GM12878 (cell line): Measurements from ENCODE around the gene KCNK4. TPM values are rescaled to one million over a fixed set of nuclear protein-coding genes. Genes with fewer than 3 reads are reported as not detected.

ENCODE experiments used
- BRCA1 ChIP-seq: IDR thresholded peaks from 2 replicates; pipeline ENCODE4 v1.6.1; 2011; ENCODE audit warnings: low read depth, low read length, improper control_type of control experiment
- CEBPB ChIP-seq, 2 experiments: fragments of 150-350 bp in 1 of 2; IDR thresholded peaks; 2 replicates each; pipeline ENCODE4 v1.6.1; 2012 to 2014; ENCODE audit warnings: low read depth in 2 of 2, low read length in 2 of 2, borderline replicate concordance in 1 of 2, inconsistent platforms in 1 of 2
- EGR1 ChIP-seq, 2 experiments: IDR thresholded peaks; 1 replicate in 1 of 2; 2 replicates in 1 of 2; pipeline ENCODE4 v1.6.1; 2011 to 2012; ENCODE audit warnings: low read depth in 2 of 2, low read length in 2 of 2, borderline replicate concordance in 1 of 2, mild to moderate bottlenecking in 1 of 2, moderate library complexity in 1 of 2
- EZH2 ChIP-seq: IDR thresholded peaks from 2 replicates; pipeline ENCODE4 v1.6.1; 2012; ENCODE audit warnings: low read depth, mild to moderate bottlenecking, control low read depth, inconsistent platforms, low read length, borderline replicate concordance; ENCODE audit not compliant: control insufficient read depth
- GATAD2B ChIP-seq: fragments of 450-650 bp; conservative IDR thresholded peaks from 2 replicates; pipeline ENCODE4 v1.6.1; 2017; ENCODE audit warnings: low read depth, mild to moderate bottlenecking, moderate library complexity
- HDAC2 ChIP-seq: fragments of 200-600 bp; sonication (generic); IDR thresholded peaks from 2 replicates; pipeline ENCODE4 v1.6.1; 2017
- IKZF2 ChIP-seq, 2 experiments: fragments of 450-650 bp; IDR thresholded peaks; 2 replicates each; pipeline ENCODE4 v1.6.1; 2017; ENCODE audit warnings: mild to moderate bottlenecking in 2 of 2, moderate library complexity in 2 of 2
- JUND ChIP-seq: IDR thresholded peaks from 2 replicates; pipeline ENCODE4 v1.6.1; 2012; ENCODE audit warnings: low read depth, mild to moderate bottlenecking, low read length, improper control_type of control experiment, moderate library complexity
- KAT2A ChIP-seq: conservative IDR thresholded peaks from 2 replicates; pipeline ENCODE4 v1.6.1; 2011; ENCODE audit warnings: low read depth, low read length; ENCODE audit not compliant: control insufficient read depth
- MTA3 ChIP-seq: IDR thresholded peaks from 2 replicates; pipeline ENCODE4 v1.6.1; 2012; ENCODE audit warnings: low read length, inconsistent platforms, borderline replicate concordance
- NBN ChIP-seq: fragments of 450-650 bp; IDR thresholded peaks from 2 replicates; pipeline ENCODE4 v1.6.1; 2016
- NR2C1 ChIP-seq: fragments of 450-650 bp; IDR thresholded peaks from 2 replicates; pipeline ENCODE4 v1.6.1; 2017; ENCODE audit warnings: antibody characterized with exemption, mild to moderate bottlenecking, moderate library complexity
- NR2C2 ChIP-seq: IDR thresholded peaks from 2 replicates; pipeline ENCODE4 v1.6.1; 2011; ENCODE audit warnings: borderline replicate concordance, low read depth; ENCODE audit not compliant: control insufficient read depth, insufficient read length
- NR2F1 ChIP-seq: fragments of 450-650 bp; conservative IDR thresholded peaks from 2 replicates; pipeline ENCODE4 v1.6.1; 2017; ENCODE audit warnings: mild to moderate bottlenecking
- PAX5 ChIP-seq: IDR thresholded peaks from 2 replicates; pipeline ENCODE4 v1.6.1; 2011; ENCODE audit warnings: low read depth, low read length, borderline replicate concordance
- RB1 ChIP-seq: fragments of 450-650 bp; formaldehyde crosslinking; IDR thresholded peaks from 2 replicates; pipeline ENCODE4 v1.6.1; 2017; ENCODE audit warnings: mild to moderate bottlenecking, borderline replicate concordance
- RELA ChIP-seq: fragments of 450-650 bp; IDR thresholded peaks from 2 replicates; pipeline ENCODE4 v1.8.0; 2014; ENCODE audit warnings: borderline replicate concordance; ENCODE audit not compliant: partially characterized antibody
- SMAD5 ChIP-seq: IDR thresholded peaks from 2 replicates; pipeline ENCODE4 v1.6.1; 2016; ENCODE audit warnings: antibody characterized with exemption, low read depth
- TCF3 ChIP-seq: IDR thresholded peaks from 2 replicates; pipeline ENCODE4 v1.6.1; 2012; ENCODE audit warnings: low read depth, mild to moderate bottlenecking, low read length, borderline replicate concordance; ENCODE audit not compliant: insufficient read depth
- YBX1 ChIP-seq: fragments of 450-650 bp; IDR thresholded peaks from 2 replicates; pipeline ENCODE4 v1.6.1; 2016; ENCODE audit warnings: antibody characterized with exemption
- ZNF217 ChIP-seq: fragments of 450-650 bp; IDR thresholded peaks from 2 replicates; pipeline ENCODE4 v1.6.1; 2017; ENCODE audit warnings: antibody characterized with exemption, mild to moderate bottlenecking
- ZNF622 ChIP-seq: fragments of 450-650 bp; IDR thresholded peaks from 2 replicates; pipeline ENCODE4 v1.6.1; 2017; ENCODE audit warnings: mild to moderate bottlenecking, inconsistent platforms
- ZZZ3 ChIP-seq: IDR thresholded peaks from 2 replicates; pipeline ENCODE4 v1.6.1; 2011; ENCODE audit warnings: low read depth; ENCODE audit not compliant: control insufficient read depth, insufficient read length
- polyA plus RNA-seq, 11 experiments: library from polyadenylated mRNA; depleted of rRNA in 4 of 11; unstranded in 6 of 11; stranded (reverse) in 5 of 11; fragments of >200 nt; fragmentation: Nextera tagmentation in 4 of 11; fragmentation: Illumina TruSeq in 1 of 11; extraction: Ambion mirVana in 4 of 11; extraction: Trizol in 1 of 11; gene quantifications; 1 replicate in 1 of 11; 2 replicates in 10 of 11; pipeline versions ENCODE4 v1.2.1 to v1.2.3, GENCODE V29; 2011 to 2016; ENCODE audit warnings: inconsistent platforms in 2 of 11, missing spikeins in 2 of 11, low read depth in 1 of 11
- total RNA-seq, 4 experiments: library from RNA; depleted of rRNA in 3 of 4; stranded (reverse); fragments of >200 nt in 3 of 4; fragmentation: Illumina TruSeq in 1 of 4; extraction: Trizol in 1 of 4; gene quantifications; 2 replicates each; pipeline versions ENCODE4 v1.2.1 to v1.2.3, GENCODE V29; 2013 to 2021
- TF ChIP-seq, protein P1 (sequence below): IDR thresholded peaks from 2 replicates; pipeline ENCODE4 v1.6.1; 2012; ENCODE audit warnings: low read depth, low read length, improper control_type of control experiment
- TF ChIP-seq, protein P2 (sequence below): fragments of 450-650 bp; IDR thresholded peaks from 2 replicates; pipeline ENCODE4 v1.6.1; 2014; ENCODE audit warnings: mild to moderate bottlenecking
- TF ChIP-seq, protein P3 (sequence below): fragments of 450-650 bp; IDR thresholded peaks from 2 replicates; pipeline ENCODE4 v1.6.1; 2018; ENCODE audit warnings: borderline replicate concordance, mild to moderate bottlenecking; ENCODE audit not compliant: partially characterized antibody
- TF ChIP-seq, protein P4 (sequence below): fragments of 450-650 bp; IDR thresholded peaks from 2 replicates; pipeline ENCODE4 v1.6.1; 2017; ENCODE audit warnings: mild to moderate bottlenecking

The KCNK4 gene
- total and polyA plus RNA-seq, 10 of the 15 experiments (the other 5 are each of a cell fraction or from before 2014, with no cell fraction given): 0.04 TPM; not detected in 9

DNA sequence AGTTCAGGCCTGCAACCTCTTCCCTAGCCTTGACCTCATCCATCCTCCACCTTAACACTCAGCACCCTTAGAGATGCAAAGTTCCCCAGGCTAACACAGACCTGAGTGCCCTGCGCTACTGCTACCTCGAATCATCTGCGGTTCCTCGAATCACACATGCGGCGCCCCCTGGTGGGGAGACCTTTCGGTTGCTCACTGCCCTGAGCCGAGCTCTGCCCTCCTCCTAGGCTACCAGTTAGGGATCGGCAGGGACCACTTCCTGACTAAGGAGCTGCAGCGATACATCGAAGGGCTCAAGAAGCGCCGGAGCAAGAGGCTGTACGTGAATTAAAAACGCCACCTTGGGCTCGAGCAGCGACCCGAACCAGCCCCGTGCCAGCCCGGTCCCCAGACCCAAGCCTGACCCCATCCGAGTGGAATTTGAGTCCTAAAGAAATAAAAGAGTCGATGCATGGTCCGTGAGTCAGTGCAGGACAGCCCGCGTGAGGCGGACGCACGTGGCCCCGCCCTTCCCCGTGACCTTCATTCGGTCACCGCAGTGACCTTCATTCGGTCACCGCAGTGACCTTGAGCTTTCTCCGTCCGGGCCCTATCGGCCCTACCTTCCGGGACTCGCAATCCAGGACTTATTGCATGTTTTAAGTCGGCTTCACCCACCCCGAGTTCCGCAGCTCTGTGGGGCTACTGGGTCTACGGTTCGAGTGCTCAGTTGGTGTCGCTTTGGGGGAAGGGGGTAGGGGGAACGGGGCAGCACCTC is 13.4 kb downstream of the KCNK4 start (continued):
- no peak for TF ChIP-seq EGR1 (IDR thresholded peaks at IDR 0.05; ENCODE audit: borderline replicate concordance in 1 of 2, low read depth in 2 of 2, low read length in 2 of 2)
- no peak for TF ChIP-seq CEBPB (IDR thresholded peaks at IDR 0.05; ENCODE audit: borderline replicate concordance in 1 of 2, low read depth in 2 of 2, low read length in 2 of 2)
- no peak for TF ChIP-seq ZNF217
- TF ChIP-seq, protein P1, sequence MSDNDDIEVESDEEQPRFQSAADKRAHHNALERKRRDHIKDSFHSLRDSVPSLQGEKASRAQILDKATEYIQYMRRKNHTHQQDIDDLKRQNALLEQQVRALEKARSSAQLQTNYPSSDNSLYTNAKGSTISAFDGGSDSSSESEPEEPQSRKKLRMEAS: peak; percentile 85
- no peak for TF ChIP-seq MTA3
- TF ChIP-seq, protein P2, sequence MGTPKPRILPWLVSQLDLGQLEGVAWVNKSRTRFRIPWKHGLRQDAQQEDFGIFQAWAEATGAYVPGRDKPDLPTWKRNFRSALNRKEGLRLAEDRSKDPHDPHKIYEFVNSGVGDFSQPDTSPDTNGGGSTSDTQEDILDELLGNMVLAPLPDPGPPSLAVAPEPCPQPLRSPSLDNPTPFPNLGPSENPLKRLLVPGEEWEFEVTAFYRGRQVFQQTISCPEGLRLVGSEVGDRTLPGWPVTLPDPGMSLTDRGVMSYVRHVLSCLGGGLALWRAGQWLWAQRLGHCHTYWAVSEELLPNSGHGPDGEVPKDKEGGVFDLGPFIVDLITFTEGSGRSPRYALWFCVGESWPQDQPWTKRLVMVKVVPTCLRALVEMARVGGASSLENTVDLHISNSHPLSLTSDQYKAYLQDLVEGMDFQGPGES: no peak; the same call in 1 of the 2 replicates
- no peak for TF ChIP-seq RELA
- TF ChIP-seq, protein P3, sequence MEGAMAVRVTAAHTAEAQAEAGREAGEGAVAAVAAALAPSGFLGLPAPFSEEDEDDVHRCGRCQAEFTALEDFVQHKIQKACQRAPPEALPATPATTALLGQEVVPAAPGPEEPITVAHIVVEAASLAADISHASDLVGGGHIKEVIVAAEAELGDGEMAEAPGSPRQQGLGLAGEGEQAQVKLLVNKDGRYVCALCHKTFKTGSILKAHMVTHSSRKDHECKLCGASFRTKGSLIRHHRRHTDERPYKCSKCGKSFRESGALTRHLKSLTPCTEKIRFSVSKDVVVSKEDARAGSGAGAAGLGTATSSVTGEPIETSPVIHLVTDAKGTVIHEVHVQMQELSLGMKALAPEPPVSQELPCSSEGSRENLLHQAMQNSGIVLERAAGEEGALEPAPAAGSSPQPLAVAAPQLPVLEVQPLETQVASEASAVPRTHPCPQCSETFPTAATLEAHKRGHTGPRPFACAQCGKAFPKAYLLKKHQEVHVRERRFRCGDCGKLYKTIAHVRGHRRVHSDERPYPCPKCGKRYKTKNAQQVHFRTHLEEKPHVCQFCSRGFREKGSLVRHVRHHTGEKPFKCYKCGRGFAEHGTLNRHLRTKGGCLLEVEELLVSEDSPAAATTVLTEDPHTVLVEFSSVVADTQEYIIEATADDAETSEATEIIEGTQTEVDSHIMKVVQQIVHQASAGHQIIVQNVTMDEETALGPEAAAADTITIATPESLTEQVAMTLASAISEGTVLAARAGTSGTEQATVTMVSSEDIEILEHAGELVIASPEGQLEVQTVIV: no peak
- peak; percentile 62 for TF ChIP-seq GATAD2B
- TF ChIP-seq ZZZ3: no peak
- TF ChIP-seq IKZF2 (IDR thresholded peaks at IDR 0.05): peak; percentile 59 to 70; a peak in 3 of 4 replicates
- TF ChIP-seq, protein P4, sequence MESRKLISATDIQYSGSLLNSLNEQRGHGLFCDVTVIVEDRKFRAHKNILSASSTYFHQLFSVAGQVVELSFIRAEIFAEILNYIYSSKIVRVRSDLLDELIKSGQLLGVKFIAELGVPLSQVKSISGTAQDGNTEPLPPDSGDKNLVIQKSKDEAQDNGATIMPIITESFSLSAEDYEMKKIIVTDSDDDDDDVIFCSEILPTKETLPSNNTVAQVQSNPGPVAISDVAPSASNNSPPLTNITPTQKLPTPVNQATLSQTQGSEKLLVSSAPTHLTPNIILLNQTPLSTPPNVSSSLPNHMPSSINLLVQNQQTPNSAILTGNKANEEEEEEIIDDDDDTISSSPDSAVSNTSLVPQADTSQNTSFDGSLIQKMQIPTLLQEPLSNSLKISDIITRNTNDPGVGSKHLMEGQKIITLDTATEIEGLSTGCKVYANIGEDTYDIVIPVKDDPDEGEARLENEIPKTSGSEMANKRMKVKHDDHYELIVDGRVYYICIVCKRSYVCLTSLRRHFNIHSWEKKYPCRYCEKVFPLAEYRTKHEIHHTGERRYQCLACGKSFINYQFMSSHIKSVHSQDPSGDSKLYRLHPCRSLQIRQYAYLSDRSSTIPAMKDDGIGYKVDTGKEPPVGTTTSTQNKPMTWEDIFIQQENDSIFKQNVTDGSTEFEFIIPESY: no peak
- TF ChIP-seq EZH2: no peak
- 0 out of 2 replicates have a peak, but pooled peaks have one; percentile 31 for TF ChIP-seq PAX5
- TF ChIP-seq KAT2A: no peak
- no peak for TF ChIP-seq HDAC2
- peak; percentile 78 for TF ChIP-seq NR2C1
- TF ChIP-seq NBN: peak; percentile 93
- TF ChIP-seq YBX1: no peak
- TF ChIP-seq NR2F1: peak; percentile 95
- TF ChIP-seq TCF3: no peak
- TF ChIP-seq ZNF622: no peak
- TF ChIP-seq RB1: peak; percentile 25; the same call in 1 of the 2 replicates
- no peak for TF ChIP-seq NR2C2
- TF ChIP-seq JUND: no peak
- no peak for TF ChIP-seq BRCA1
- no peak for TF ChIP-seq SMAD5
